Bronchial epithelial cell (primary cell): ENCODE measurements around the gene MBTD1. TPM values are rescaled to one million over a fixed set of nuclear protein-coding genes. Genes with fewer than 3 reads are reported as not detected.

ENCODE experiments used
- DNase-seq: peaks from one replicate; pipeline ENCODE4 v3.0.0-alpha.2; 2010; ENCODE audit warnings: low read depth
- FAIRE-seq: peaks from 2 replicates; lab custom pipeline; 2011; peaks lifted over from hg19 to GRCh38; lab: Jason Lieb, UNC
- H3K27me3 ChIP-seq: 2 replicates; pipeline ENCODE4 v1.5.1; 2011; ENCODE audit warnings: low read length; ENCODE audit not compliant: control insufficient read depth, insufficient read depth
- H3K36me3 ChIP-seq: 2 replicates; pipeline ENCODE4 v1.5.1; 2011; ENCODE audit warnings: low read length; ENCODE audit not compliant: control insufficient read depth, insufficient read depth
- H3K4me3 ChIP-seq: 2 replicates; pipeline ENCODE4 v1.5.1; 2011; ENCODE audit warnings: mild to moderate bottlenecking, low read depth, low read length, control low read depth
- CTCF ChIP-seq: IDR thresholded peaks from 2 replicates; pipeline ENCODE4 v1.5.1; 2011; ENCODE audit warnings: mild to moderate bottlenecking, moderate library complexity, low read length, control low read depth, inconsistent platforms; ENCODE audit not compliant: insufficient read depth, severe bottlenecking
- total RNA-seq: library from RNA; depleted of rRNA; stranded (reverse); fragments of >200 nt; gene quantifications from 2 replicates; pipeline ENCODE4 v1.2.1, GENCODE V29; 2014

The MBTD1 gene
- total RNA-seq, 1 donor from 2014 or later: 10.5 TPM

DNA sequence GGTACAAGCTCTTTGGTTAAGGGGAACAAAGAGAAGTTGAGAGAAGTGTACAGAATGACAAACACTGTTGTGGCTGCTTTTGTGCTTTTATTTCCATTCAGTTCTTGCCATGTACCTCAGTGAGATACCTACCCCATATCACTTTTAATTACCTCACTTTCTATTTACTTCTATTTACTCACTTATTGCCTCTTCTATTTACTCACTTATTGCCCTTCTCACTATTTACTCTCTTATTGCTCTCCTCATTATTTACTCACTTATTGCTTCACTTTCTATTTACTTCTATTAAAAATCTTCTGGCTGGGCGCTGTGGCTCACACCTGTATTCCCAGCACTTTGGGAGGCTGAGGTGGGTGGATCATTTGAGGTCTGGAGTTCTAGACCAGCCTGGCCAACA, 41.9 kb downstream of the MBTD1 start:
- no peaks in the 10 kb centered on the region for H3K27me3 ChIP-seq
- DNase-seq: no peak
- no peak for FAIRE-seq
- TF ChIP-seq CTCF: no peak
- H3K4me3 ChIP-seq: no peak overlapping the region
- H3K36me3 ChIP-seq: no peaks in the 10 kb centered on the region

GRCh38 chr17:51214920-51215319, 44.9 kb downstream of the MBTD1 start:
- H3K4me3 ChIP-seq: no peak overlapping the region
- no peaks in the 10 kb centered on the region for H3K27me3 ChIP-seq
- FAIRE-seq: no peak
- TF ChIP-seq CTCF: no peak
- H3K36me3 ChIP-seq: no peaks in the 10 kb centered on the region
- DNase-seq: no peak

- Histone ChIP-seq H3K4me3 (no peak overlapping the region), H3K36me3 (peaks cover 16% of the 10 kb centered on the region), H3K27me3 (no peaks in the 10 kb centered on the region)
- no peak for FAIRE-seq
- TF ChIP-seq CTCF: no peak
- no peak for DNase-seq
Measured at GRCh38 chr17:51203838-51204237, 56.0 kb downstream of the MBTD1 start.

- no peaks in the 10 kb centered on the region for H3K27me3 ChIP-seq
- no peak overlapping the region for H3K4me3 ChIP-seq
- no peak for TF ChIP-seq CTCF
- DNase-seq (no peak), FAIRE-seq (no peak)
- H3K36me3 ChIP-seq: peaks cover 10% of the 10 kb centered on the region
Measured at GRCh38 chr17:51200846-51201245, 59.0 kb downstream of the MBTD1 start.

DNA sequence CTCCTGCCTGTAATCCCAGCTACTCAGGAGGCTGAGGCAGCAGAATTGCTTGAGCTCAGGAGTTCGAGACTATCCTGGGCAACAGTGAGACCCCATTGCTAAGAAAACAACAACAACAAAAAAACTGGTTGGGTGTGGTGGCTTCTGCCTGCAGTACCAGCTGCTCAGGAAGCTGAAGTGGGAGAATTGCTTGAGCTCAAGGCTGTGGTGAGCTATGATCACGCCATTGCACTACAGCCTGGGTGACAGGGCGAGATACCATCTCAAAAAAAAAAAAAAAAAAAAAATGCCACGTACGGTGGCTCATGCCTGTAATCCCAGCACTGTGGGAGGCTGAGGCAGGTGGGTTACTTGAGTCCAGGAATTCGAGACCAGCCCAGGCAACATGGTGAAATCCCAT, 59.6 kb downstream of the MBTD1 start:
- TF ChIP-seq CTCF: no peak
- Histone ChIP-seq H3K27me3 (no peaks in the 10 kb centered on the region), H3K36me3 (peaks cover 7% of the 10 kb centered on the region), H3K4me3 (no peak overlapping the region)
- no peak for FAIRE-seq
- DNase-seq: no peak

GRCh38 chr17:51197754-51198153, 62.1 kb downstream of the MBTD1 start:
- H3K36me3 ChIP-seq: peaks cover 6% of the 10 kb centered on the region
- H3K27me3 ChIP-seq: no peaks in the 10 kb centered on the region
- FAIRE-seq (no peak), DNase-seq (no peak)
- TF ChIP-seq CTCF: no peak
- no peak overlapping the region for H3K4me3 ChIP-seq
